Stimulated activated CD8-positive, alpha-beta memory T cell treated with anti-CD3 and anti-CD28 coated beads, Interleukin-2, amount 100 ng/mL, for 48 hours (primary cell): ENCODE results near the gene ARID3B.
"Not testable (repeated sequence)": the region's sequence is repeated elsewhere in the genome, so short reads cannot be mapped to it uniquely, and the experiment has no call there.

Experiments
- DNase-seq, 2 donors: peaks; one replicate each; pipeline ENCODE4 v3.0.0-alpha.2; 2020; ENCODE audit warnings: low read depth in 2 of 2

ARID3B gene

DNA sequence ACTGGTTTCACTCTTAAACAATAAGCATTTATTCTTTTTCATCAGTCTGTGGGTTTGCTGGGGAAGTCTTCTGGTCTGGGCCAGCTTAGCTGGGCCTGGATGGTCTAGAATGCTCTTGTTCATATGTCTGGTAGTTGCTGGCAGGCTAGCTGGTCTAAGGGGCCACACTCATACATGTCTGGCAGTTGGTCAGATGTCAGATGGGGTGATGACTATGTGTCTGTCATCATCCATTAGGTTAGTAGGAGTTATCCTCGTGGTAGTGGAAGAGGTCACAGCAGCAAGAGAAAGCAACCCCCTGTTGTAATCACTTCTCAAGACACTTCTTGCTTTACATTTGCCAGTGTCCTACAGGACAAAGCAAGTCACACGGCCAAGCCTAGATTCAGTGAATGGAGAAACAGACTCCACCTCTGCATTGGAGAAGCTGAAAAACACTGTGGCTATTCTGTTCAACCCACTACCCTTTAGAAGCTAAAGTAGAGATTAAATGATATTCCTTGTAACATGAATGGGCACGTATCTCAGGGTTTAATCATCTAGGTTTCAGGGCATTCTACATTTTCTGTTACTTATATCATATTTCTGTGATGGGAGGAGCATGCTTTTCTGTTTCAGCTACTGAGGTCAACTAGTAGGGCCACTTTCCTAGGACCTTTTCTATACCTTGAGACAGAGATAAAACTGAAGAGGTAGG, 5.5 kb upstream of the ARID3B start:
- DNase-seq = no peak

DNA sequence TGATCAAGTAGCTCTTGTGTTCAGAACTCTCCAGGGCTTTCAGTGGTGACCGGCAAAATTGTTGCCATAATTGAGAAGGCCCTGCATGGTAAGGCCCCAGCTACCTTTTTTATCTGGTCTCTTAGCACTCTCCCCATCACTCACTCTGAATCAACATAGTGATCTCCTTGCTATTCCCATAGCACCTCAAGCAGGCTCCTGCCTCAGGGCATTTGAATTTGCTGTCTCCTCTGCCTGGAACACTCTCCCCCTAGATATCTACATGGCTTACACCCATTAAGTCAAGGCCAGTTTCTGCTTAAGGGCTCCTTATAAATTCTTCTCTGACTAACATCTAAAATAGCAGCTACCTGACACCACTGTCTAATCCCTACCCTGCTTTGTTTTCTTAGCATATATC, 3.3 kb upstream of the ARID3B start:
- DNase-seq = no peak

GRCh38 chr15:74539521-74539920, 1.5 kb upstream of the ARID3B start:
- DNase-seq = not testable (repeated sequence)

DNA sequence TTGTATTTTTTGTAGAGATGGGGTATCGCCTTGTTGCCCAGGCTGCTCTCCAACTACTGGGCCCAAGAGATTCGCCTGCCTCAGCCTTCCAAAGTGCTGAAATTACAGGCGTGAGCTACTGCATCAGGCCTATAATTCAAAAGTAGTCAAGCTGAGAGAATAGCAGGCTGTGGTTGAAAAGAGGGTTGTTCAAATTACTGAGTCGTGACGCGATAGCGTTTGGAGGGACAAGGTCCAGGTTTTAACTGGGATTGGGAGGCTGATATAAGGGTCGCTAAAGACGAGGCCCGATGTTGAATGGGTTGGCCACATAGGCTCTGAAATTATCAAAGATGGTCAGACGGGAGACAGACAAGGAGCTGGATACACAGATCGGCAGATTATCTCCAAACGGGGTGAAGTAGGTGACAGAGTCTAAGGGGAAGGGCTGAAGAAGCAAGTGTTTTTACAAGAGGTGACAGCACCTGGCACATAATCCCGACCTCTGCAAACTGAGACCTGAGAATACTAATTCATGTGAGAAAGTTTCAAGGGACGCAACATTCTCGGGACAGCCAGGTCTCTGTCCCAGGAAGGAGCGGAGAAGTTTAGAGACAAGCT, 759 bp upstream of the ARID3B start:
- no peak for DNase-seq

DNA sequence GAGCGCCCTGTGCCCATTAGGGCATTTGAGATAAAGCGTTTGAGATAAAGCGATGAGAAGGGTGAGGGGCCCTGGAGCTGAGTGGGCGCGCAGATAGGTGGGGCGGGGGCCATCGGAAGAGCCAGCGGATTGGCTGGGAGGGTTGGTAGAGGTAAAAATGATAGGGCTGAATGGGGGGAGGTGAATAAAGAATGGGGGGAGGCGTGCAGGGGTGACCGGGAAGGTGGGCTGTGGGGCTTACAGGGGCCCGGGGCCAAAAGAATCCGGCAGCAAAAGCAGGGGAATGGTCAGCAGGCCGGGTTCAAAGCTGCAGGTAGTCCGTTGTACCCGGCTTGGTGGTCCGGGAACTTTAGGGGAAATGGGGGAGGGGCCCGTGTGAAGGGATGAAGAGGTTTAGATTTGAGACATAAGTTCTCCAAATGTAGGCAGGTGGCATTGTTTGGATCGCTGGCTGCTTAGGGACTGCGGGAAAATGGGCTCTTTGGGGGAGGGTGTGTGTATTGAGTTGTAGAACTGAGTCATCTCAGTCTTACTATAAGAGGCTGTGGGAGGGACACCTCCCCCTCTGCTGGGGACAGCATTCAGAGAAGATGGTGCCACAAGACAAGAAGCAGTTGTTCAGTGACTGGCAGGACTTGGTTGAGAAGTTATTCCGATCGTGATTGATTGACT, 610 bp downstream of the ARID3B start:
- DNase-seq = peak; percentile 53 to 57

DNA sequence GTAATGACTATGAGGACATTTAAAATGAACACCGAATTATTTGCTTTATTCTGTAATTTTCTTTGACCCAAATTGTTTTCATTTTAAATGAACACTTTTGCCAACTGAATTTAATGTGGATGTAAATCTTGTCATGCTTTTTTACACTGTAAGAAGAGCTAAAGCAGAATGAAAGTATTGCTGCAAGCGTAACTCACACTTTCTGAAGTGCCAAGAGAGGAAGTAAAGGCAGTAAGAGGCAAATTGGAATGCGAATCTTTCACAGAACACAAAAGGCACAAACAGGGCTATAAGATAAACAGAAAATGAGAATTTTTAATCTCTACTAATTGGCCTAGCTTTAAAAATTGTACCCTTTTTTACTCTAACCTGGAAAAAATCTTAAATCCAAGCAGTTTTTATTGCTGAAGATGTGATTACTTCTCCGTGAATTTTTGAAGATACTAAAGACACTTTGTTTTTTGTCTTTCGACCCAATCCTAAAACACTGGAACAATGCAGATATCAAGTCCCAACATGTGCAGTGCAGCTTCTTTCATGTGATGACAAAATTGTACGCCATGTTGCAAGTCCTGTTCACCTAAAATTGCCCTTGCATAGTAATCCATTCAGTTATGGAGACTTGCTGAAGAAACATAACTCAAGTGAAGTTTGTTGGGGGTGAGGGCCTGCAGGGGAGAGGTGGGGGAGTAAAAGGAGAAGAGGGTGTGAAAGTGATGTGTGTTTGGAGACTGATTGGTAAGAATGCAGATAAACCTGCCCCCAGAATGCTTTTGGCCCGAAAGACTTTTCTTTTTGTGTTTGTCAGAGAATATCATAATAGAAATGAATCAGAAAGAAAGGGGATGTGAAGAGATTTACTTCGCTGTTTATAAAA, 1.4 kb downstream of the ARID3B start:
- no peak for DNase-seq

DNA sequence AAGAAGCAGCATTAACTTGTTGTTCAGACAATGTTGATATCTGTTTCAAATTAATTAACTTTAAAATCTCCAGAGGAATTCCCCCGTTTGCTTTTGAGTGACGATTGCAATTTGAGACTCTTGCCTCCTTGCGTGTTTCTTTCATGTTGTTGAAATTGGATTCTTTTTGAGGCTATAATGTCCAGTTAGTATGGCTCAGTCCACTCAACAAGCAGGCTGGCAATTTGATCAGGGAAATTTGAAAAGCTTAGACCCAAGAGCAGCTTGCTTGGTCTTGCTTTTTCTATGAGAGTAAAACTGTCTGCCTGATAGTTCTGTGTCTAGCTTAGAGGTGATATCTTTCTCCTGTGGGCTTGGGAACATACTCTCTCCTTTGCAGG, 2.0 kb downstream of the ARID3B start:
- DNase-seq = no peak

DNA sequence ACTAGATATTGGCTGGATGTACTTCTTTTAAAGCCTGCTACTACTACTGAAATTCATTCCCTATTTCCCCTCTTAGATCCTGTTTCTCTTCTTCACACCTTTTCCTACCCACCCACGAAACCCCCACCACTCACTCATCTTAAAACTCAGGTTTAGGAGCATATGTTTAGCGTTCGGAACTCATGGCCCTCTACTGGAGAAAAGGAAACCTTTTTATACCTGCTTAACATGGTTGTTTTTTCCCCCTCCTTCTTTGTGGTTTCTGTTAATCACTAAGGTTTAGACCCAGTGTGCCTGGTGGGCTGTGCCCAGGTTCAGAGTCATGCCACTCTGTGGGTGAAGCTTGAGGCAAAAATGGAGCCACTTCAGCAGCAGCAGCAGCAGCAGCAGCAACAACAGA, 2.6 kb downstream of the ARID3B start:
- no peak for DNase-seq

DNA sequence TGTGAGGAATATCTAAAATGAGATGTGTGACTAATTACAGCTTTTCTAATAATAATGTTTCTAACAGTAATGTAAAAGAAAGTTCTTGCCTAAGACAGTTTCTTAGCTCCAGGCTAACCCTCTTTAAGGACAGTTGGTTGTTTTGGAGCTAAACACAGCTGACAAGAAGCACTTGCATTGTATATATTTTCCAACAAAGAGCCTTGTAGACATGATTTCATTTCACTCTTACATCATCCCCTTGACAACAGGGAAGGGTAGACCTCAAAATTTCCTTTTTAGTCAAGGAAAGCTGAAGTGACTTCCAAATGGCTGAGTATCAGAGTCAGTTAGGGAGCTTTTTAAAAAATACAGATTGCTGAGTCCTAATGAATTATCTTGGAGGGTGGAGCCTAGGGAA, 4.1 kb downstream of the ARID3B start:
- DNase-seq = no peak

DNA sequence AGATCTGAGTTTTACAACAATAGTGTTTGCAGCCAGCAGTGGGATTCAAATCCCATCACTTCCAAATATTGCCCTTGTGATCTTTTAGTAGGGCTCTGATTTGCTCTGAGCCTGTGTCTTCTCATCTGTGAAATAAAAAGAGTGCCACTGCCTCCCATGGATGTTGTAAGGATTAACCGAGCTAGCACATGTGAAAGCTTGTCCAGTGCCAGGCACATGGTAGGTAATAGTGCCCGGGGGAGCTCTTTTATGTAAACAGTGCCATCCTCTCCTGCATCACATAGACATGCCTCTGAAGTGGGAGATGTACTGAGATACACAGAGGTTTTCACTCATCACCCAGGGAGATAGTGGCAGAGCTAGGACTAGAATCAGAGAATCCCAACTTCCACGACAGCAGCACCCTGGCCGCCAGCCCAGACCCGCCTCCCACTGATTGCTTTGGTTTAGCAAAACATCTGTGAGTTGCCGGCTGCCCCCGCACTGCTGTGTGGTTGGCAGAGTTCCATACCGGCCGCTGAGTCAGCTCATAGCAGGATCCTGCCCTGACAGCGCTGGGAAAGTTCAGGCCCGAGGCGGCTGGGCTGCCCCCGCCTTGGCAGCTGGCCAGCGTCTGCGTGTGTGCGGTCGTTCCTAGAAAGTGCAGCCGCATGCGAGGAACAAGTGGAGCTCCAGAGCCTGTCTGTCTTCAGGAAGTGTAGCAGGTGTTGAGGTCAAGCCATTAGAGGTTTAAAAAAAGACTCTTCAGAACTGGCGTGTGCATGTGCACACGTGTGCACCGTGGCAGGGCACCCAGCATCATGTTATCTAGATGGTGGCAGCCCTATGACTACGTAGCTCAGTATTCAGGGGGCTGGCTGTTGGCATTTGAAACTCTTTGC, 5.0 kb downstream of the ARID3B start:
- peak; percentile 95 to 97 for DNase-seq

- DNase-seq = no peak
Measured at GRCh38 chr15:74547616-74548015, 6.6 kb downstream of the ARID3B start.

- no peak for DNase-seq
Measured at GRCh38 chr15:74548241-74548640, 7.2 kb downstream of the ARID3B start.

GRCh38 chr15:74549816-74550215, 8.8 kb downstream of the ARID3B start:
- DNase-seq = no peak

GRCh38 chr15:74551714-74552113, 10.7 kb downstream of the ARID3B start:
- no peak for DNase-seq

DNA sequence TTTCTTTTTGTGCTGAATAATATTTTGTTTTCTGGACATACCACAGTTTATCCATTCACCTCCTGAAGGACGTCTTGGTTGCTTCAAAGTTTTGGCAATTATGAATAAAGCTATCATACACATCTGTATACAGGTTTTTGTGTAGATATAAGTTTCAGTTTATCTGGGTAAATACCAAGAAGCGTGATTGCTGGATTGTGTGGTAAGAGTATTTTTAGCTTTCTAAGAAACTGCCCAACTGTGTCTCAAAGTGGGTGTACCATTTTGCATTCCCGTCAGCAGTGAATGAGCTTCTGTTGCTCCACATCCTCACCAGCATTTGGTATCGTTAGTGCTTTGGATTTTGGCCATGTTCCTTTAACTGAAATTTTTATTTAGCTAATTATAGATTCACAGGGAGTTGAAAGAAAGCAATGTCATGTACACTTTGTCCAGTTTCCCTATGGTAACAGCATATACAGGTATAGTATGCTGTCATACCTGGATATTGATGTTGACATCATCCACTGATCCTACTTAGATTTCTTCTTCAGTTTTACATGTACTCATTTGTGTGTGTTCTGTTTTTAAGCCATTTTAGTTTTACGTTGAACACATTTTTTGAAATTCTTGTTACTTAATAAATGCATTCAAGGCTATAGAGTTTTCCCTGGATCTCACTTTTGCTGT, 11.9 kb downstream of the ARID3B start:
- DNase-seq = no peak

DNA sequence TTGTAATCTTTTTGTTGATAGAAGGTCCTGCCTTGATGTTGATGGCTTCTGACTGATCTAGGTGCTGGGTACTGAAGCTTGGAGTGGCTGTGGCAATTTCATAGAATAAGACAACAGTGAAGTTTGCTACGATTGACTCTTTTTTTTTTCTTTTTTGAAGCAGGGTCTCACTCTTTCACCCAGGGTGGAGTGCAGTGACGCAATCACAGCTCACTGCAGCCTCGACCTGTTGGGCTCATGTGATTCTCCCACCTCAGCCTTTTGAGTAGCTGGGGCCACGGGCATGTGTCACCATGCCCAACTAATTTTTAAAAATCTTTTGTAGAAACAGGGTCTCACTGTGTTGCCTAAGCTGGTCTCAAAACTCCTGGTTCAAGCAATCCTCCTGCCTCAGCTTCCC, 14.2 kb downstream of the ARID3B start:
- no peak for DNase-seq

GRCh38 chr15:74558706-74559105, 17.7 kb downstream of the ARID3B start:
- DNase-seq = no peak

- DNase-seq = no peak
Measured at GRCh38 chr15:74563442-74563841, 22.4 kb downstream of the ARID3B start.

GRCh38 chr15:74564182-74564581, 23.2 kb downstream of the ARID3B start:
- DNase-seq = no peak

DNA sequence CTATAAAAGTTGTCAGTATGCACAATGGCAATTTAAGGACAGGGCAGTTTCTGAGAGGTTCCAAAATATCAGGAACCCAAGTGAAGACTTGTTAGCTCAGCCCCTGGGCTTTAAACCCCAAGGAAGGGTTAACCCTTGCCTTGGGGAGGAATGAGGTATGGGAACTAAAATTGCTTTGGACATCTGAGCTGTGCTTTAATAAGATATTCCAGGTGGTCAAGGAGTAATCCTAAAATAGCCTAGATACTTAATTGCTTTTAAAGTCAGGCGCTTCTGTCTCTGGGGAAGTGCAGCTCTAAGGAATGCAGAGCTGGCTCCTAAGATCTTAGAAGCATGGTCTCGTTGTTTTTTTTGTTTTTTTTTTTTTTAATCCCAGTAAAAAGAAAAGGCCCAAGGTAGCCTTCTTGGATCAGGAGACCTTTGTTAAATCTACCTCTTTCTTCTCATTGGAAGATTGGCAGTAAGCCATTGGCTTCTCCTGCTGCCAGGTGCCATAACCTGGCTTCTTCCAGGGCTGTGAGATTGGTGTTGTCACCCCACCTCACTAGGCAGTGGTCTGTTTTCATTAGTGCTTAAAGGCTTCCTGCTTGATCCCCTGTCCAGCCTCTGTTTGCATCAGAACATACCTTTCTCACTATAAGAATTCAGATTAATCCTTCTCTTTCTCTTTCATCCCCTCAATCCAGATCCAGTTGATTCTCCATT, 24.5 kb downstream of the ARID3B start:
- no peak for DNase-seq
